SK-N-SH treated with all-trans-retinoic acid at 6 μM for 48 hours (cell line): Measurements from ENCODE around the gene CAV2.

ENCODE experiments used
- ATAC-seq: fragments of 200-7000 bp; cut with Tn5 transposase; 3 replicates; pipeline ENCODE4 v1.9.1; 2020; ENCODE audit warnings: mild to moderate bottlenecking, moderate library complexity
- ARNTL ChIP-seq: fragments of 450-650 bp; formaldehyde crosslinking; IDR thresholded peaks from 2 replicates; pipeline ENCODE4 v1.5.0; 2020; ENCODE audit warnings: low read depth, mild to moderate bottlenecking, moderate library complexity, borderline replicate concordance
- BACH2 ChIP-seq: fragments of 250-450 bp; sonication (Bioruptor Pico); IDR thresholded peaks from 2 replicates; pipeline ENCODE4 v1.9.0; 2021; ENCODE audit warnings: mild to moderate bottlenecking, borderline replicate concordance
- CSDC2 ChIP-seq: fragments of 250-450 bp; sonication (Bioruptor Pico); IDR thresholded peaks from 2 replicates; pipeline ENCODE4 v1.5.0; 2020; ENCODE audit warnings: mild to moderate bottlenecking, moderate library complexity
- CSRNP3 ChIP-seq: fragments of 250-450 bp; sonication (Bioruptor Pico); IDR thresholded peaks from 2 replicates; pipeline ENCODE4 v1.5.1; 2021; ENCODE audit warnings: mild to moderate bottlenecking, moderate library complexity
- ESRRG ChIP-seq: fragments of 250-450 bp; sonication (Bioruptor Pico); IDR thresholded peaks from 2 replicates; pipeline ENCODE4 v1.6.1; 2021; ENCODE audit warnings: mild to moderate bottlenecking
- ISL1 ChIP-seq: fragments of 250-450 bp; sonication (Bioruptor Pico); IDR thresholded peaks from 2 replicates; pipeline ENCODE4 v2.1.2; 2022; ENCODE audit warnings: mild to moderate bottlenecking, moderate library complexity
- OSR1 ChIP-seq: fragments of 250-450 bp; sonication (Bioruptor Pico); IDR thresholded peaks from 2 replicates; pipeline ENCODE4 v1.8.0; 2022; ENCODE audit warnings: moderate library complexity, mild to moderate bottlenecking, inconsistent platforms
- POU6F1 ChIP-seq: fragments of 250-450 bp; sonication (Bioruptor Pico); IDR thresholded peaks from 2 replicates; pipeline ENCODE4 v1.8.0; 2021; ENCODE audit warnings: low read depth, mild to moderate bottlenecking, moderate library complexity, borderline replicate concordance
- RARB ChIP-seq: fragments of 250-450 bp; sonication (Bioruptor Pico); IDR thresholded peaks from 2 replicates; pipeline ENCODE4 v1.8.0; 2021; ENCODE audit warnings: mild to moderate bottlenecking, moderate library complexity
- SNAI2 ChIP-seq: fragments of 250-450 bp; sonication (Bioruptor Pico); IDR thresholded peaks from 2 replicates; pipeline ENCODE4 v1.5.0; 2020; ENCODE audit warnings: mild to moderate bottlenecking, moderate library complexity
- TCF4 ChIP-seq: fragments of 250-450 bp; sonication (Bioruptor Pico); IDR thresholded peaks from 2 replicates; pipeline ENCODE4 v1.8.0; 2021; ENCODE audit warnings: mild to moderate bottlenecking, moderate library complexity, borderline replicate concordance
- TSHZ2 ChIP-seq: fragments of 250-450 bp; sonication (Bioruptor Pico); IDR thresholded peaks from 2 replicates; pipeline ENCODE4 v1.5.0; 2020; ENCODE audit warnings: mild to moderate bottlenecking, moderate library complexity
- ZFP3 ChIP-seq: fragments of 250-450 bp; sonication (Bioruptor Pico); IDR thresholded peaks from 2 replicates; pipeline ENCODE4 v1.5.0; 2020; ENCODE audit warnings: mild to moderate bottlenecking, moderate library complexity
- ZFP30 ChIP-seq: fragments of 450-650 bp; formaldehyde crosslinking; IDR thresholded peaks from 2 replicates; pipeline ENCODE4 v1.5.0; 2022; ENCODE audit warnings: mild to moderate bottlenecking, moderate library complexity
- ZNF565 ChIP-seq: fragments of 450-650 bp; formaldehyde crosslinking; conservative IDR thresholded peaks from 2 replicates; pipeline ENCODE4 v1.5.0; 2020; ENCODE audit warnings: low read depth, mild to moderate bottlenecking, moderate library complexity
- ZNF70 ChIP-seq: fragments of 450-650 bp; formaldehyde crosslinking; IDR thresholded peaks from 2 replicates; pipeline ENCODE4 v1.5.0; 2020; ENCODE audit warnings: mild to moderate bottlenecking, moderate library complexity
- ZNF8 ChIP-seq: fragments of 450-650 bp; formaldehyde crosslinking; IDR thresholded peaks from 2 replicates; pipeline ENCODE4 v1.5.0; 2020; ENCODE audit warnings: mild to moderate bottlenecking, moderate library complexity

The CAV2 gene

GRCh38 chr7:116551692-116552091, 52.2 kb downstream of the CAV2 start:
- TF ChIP-seq ZNF70 (no peak), POU6F1 (CRISPR knock-in tag) (no peak), CSRNP3 (no peak), ISL1 (no peak), OSR1 (CRISPR knock-in tag) (no peak), TCF4 (CRISPR knock-in tag) (no peak), ZNF8 (no peak), BACH2 (CRISPR knock-in tag) (no peak), ZFP3 (CRISPR knock-in tag) (no peak), CSDC2 (CRISPR knock-in tag) (no peak), ZFP30 (CRISPR knock-in tag) (no peak), RARB (CRISPR knock-in tag) (no peak), TSHZ2 (no peak), ESRRG (CRISPR knock-in tag) (no peak), ARNTL (CRISPR knock-in tag) (no peak)
- TF ChIP-seq, all 23 proteins: peak for 0
- no peak for ATAC-seq

GRCh38 chr7:116552602-116553001, 53.1 kb downstream of the CAV2 start:
- peak; percentile 46 for ATAC-seq
- TF ChIP-seq ZFP30 (CRISPR knock-in tag), result no peak
- no peak for TF ChIP-seq RARB (CRISPR knock-in tag)
- TF ChIP-seq POU6F1 (CRISPR knock-in tag), result no peak
- no peak for TF ChIP-seq CSRNP3
- TF ChIP-seq TSHZ2, result no peak

DNA sequence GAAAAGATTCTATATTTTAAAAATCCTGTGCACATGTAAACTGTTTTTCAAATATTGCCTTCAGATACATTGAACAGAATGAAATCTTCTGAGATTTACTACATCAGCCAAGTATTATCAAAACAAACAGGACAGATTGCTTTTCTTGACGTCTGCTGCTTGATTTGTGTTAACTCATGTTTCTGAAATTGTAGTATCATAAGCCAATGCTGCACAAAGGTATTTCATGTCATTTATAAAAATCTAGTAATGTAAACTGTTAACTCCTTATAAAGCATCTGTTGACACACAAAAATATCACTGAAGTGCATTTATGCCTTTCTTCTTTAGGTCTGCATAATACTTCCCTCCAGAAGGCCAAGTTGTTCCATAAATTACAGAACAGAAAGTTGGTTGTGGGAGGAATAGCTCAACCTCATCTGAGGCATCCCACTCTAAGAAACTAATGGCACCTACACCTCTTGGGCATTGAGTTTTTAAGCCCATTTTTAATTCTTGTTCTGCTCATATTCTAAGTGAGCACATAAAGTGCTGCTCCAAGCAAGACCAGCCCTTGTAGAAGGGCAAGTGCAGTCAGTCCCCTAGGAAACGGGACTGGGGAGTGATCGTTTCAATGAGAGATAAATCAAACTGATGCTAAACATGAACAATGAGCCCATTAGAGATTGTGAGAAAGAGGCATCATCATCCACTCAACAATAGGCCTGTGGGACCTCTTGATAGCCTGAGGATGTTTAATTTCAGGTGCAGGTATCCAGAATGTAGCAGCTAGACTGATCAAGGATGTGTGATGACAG, 53.8 kb downstream of the CAV2 start:
- no peak for ATAC-seq
- no peak for TF ChIP-seq TSHZ2
- TF ChIP-seq ZNF565 (CRISPR knock-in tag), result no peak
- TF ChIP-seq CSDC2 (CRISPR knock-in tag), result no peak
- no peak for TF ChIP-seq POU6F1 (CRISPR knock-in tag)
- TF ChIP-seq ZFP3 (CRISPR knock-in tag), result no peak
- no peak for TF ChIP-seq SNAI2 (CRISPR knock-in tag)
- TF ChIP-seq ZFP30 (CRISPR knock-in tag), result no peak
